Fibroblast of gingiva (primary cell): ENCODE results near the gene GRIN2A.

Source experiments
- DNase-seq: peaks from one replicate; pipeline ENCODE4 v3.0.0-alpha.2; 2011; ENCODE audit warnings: low read depth

The GRIN2A gene

GRCh38 chr16:9966569-9967157, 215.6 kb downstream of the GRIN2A start:
- DNase-seq: no peak

DNA sequence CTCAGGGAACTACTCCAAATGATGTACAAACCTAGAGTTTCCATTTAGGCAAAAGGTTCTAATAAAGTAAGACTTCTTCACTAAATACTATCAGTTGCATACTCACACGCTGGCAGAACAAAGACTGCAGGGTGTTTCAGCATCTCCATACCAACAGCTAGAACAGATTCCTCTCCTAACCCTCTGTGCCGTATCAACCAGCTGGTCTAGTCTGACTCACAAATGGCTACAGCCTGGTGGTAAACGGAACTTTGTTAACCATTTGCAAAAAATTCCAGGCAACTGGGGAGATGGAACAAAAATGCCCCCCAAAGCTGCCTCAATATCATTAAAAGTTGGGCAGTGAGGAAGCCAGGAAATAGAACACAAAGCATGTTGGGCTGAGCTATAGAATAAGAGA, 217.1 kb downstream of the GRIN2A start:
- DNase-seq: no peak

GRCh38 chr16:9964426-9964825, 217.8 kb downstream of the GRIN2A start:
- DNase-seq: no peak

- no peak for DNase-seq
These were observed 224.8 kb downstream of the GRIN2A start for GRCh38 chr16:9957433-9957832.

GRCh38 chr16:9957002-9957401, 225.2 kb downstream of the GRIN2A start:
- no peak for DNase-seq

DNA sequence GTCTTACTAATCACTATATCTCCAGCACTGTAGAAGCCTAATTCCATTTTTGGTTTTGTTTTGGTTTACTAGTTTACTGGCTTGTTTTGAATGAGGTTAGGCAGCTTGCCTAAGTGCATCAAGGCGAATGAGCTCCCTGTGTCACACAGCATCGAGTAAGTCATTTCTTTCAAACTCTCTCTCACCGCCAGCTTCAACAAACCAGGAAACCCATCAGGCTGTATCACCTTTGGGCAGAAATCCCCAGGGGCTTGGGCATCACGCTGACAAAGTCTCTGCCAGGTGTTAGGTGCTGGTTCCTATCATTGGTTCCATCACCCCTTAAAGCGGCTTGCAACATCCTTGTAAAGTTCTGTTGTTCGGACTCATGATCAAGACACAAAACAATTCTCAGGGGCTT, 226.6 kb downstream of the GRIN2A start:
- no peak for DNase-seq

GRCh38 chr16:9953908-9954570, 228.2 kb downstream of the GRIN2A start:
- DNase-seq: no peak

GRCh38 chr16:9950658-9951057, 231.6 kb downstream of the GRIN2A start:
- DNase-seq: no peak

DNA sequence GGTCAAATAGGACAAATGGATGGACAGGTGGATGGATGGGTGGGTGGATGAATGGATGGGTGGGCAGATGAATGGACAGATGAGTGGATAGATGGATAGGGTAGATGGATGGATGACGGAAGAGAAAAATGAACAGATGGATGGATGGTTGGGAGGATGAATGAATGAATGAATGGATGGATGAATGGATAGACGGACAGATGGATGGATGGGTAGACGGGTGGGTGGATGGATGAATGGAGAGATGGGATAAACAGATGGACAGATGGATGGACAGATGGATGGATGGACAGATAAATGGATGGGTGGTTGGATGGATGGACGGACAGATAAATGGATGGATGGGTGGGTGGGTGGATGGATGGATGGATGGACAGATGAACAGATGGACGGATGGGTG, 232.8 kb downstream of the GRIN2A start:
- DNase-seq: no peak

GRCh38 chr16:9948933-9949332, 233.3 kb downstream of the GRIN2A start:
- DNase-seq: no peak

- DNase-seq: no peak
These were observed 236.1 kb downstream of the GRIN2A start for GRCh38 chr16:9946022-9946720.

- no peak for DNase-seq
These were observed 239.1 kb downstream of the GRIN2A start for GRCh38 chr16:9943121-9943520.

DNA sequence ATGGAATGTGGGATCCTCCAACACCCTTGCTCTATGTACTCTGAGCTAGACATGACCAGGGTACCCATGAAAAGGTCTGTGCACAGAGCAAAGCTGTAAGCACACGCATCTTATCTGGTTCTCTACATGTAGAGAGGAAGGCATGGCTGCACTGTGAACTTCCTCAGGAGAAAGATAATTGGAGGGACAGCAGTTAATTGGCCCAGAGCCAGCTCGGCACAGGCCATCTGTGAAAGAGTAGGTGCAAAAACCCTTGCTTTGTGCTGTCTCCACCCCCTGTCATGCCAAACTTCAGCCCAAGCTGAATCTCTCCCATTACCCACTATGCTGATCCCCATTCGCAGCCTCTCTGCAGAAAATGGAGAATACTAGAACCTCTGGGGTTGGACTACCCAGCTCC, 241.0 kb downstream of the GRIN2A start:
- DNase-seq: no peak

- DNase-seq: no peak
These were observed 247.3 kb downstream of the GRIN2A start for GRCh38 chr16:9934723-9935508.

DNA sequence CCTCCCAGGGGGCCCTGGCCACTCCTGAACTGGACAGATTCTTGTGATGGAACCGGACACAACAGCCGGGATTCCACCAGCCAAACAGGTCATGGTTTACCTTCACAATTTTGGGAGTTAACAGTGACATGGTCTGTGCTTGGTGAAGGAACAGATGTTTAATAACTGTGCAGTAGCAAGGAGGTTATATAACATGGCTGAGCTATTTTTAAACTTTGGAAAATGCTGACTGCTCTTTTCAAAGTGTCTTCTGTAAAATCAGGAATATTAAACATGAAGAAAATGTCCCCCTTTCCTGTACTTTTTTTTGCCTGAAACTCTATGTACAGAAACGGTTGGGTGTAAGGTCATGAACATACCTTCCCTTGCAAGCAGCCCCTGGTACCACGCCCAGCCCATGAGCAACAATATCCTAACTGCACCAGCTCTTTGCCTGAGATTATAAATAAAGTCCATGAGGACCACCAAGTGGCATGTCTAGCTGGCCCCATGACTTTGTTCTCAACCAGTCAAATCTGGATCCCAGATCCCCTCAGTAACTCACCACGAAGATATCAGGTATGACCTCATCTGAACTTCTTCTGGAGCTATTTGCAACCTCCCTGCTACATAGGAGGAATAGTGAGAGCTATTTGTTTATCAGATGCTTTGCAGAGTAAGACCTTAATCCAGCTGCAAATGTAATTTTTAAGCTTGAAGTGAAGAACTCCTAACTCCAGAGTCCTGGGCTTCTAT, 249.1 kb downstream of the GRIN2A start:
- no peak for DNase-seq

- no peak for DNase-seq
These were observed 250.2 kb downstream of the GRIN2A start for GRCh38 chr16:9932000-9932399.

GRCh38 chr16:9929836-9930235, 252.4 kb downstream of the GRIN2A start:
- DNase-seq: no peak

- no peak for DNase-seq
These were observed 252.9 kb downstream of the GRIN2A start for GRCh38 chr16:9929313-9929712.

- DNase-seq: no peak
These were observed 259.8 kb downstream of the GRIN2A start for GRCh38 chr16:9922441-9922840.

- no peak for DNase-seq
These were observed 260.2 kb downstream of the GRIN2A start for GRCh38 chr16:9921997-9922396.

GRCh38 chr16:9919460-9919859, 262.8 kb downstream of the GRIN2A start:
- DNase-seq: no peak

DNA sequence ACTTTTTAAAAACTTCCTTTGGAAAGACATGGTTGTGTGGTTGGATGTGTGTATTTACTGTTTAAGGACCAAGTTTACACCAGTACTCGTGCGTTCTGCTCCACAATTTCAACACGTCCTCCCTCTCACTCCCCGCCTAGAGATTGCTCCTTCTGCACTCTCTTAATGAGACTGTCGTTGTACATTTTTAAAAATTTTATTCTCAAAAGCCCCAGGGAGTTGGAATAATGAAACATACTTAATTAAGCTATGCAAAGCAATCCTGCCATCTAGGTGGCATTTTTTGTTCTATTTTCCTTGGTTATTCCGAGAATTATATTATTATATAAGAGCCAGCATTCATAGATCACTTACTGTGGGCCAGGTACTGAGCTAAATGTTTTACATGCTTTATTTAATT, 264.5 kb downstream of the GRIN2A start:
- no peak for DNase-seq
